HepG2 (cell line): ENCODE measurements around the gene HIGD1A. TPM values are rescaled to one million over a fixed set of nuclear protein-coding genes. Genes with fewer than 3 reads are reported as not detected.

Experiments
- ATAC-seq: fragments of 200-7000 bp; cut with Tn5 transposase; 3 replicates; pipeline ENCODE4 v1.9.1; 2020; ENCODE audit warnings: mild to moderate bottlenecking, moderate library complexity
- BruUV-seq: library from RNA; stranded (reverse); fragments of 400-500 nt; replicated peaks from 2 replicates; lab custom pipeline; 2021; lab: Mats Ljungman, UMichigan
- CTCF ChIA-PET: fragments of 300-600 bp; formaldehyde crosslinking; extraction: SDS; loops from one replicate; lab custom pipeline; 2021; ENCODE audit warnings: low total read pairs, inconsistent platforms, low intra/inter-chr PET ratio; lab: Yijun Ruan, JAX
- POLR2A ChIA-PET: fragments of 350-600 bp; sonication (Branson Sonifier 250); formaldehyde crosslinking; loops from one replicate; lab custom pipeline; 2020; ENCODE audit warnings: antibody characterized with exemption, inconsistent platforms; lab: Yijun Ruan, JAX
- DNase-seq: peaks from one replicate; pipeline ENCODE4 v3.0.0-alpha.2; 2015; ENCODE audit warnings: low spot score
- FAIRE-seq: peaks from 3 replicates; lab custom pipeline; 2011; peaks lifted over from hg19 to GRCh38; lab: Jason Lieb, UNC
- H2AFZ ChIP-seq: one replicate; pipeline ENCODE4 v1.6.1; 2011; ENCODE audit warnings: low read length, inconsistent platforms
- H3K27ac ChIP-seq: fragments of 300-600 bp; 3 replicates; pipeline ENCODE4 v1.8.0; 2011; ENCODE audit warnings: mixed run types, mild to moderate bottlenecking, mixed read lengths, low read length, inconsistent platforms; ENCODE audit not compliant: insufficient read depth; ENCODE audit errors: extremely low read length
- H3K27me3 ChIP-seq, 2 experiments: fragments of 200-600 bp in 1 of 2; 2 replicates in 1 of 2; 3 replicates in 1 of 2; pipeline versions ENCODE4 v1.6.0 to v1.8.0; 2011; ENCODE audit warnings: low read length in 2 of 2, mild to moderate bottlenecking in 2 of 2, moderate library complexity in 2 of 2, inconsistent platforms in 1 of 2; ENCODE audit not compliant: insufficient read depth in 2 of 2, control insufficient read depth in 1 of 2
- H3K36me3 ChIP-seq, 2 experiments: fragments of 200-600 bp in 1 of 2; replicated peaks in 1 of 2; 2 replicates in 1 of 2; 3 replicates in 1 of 2; pipeline versions ENCODE4 v1.5.1 to v1.8.0; 2011; ENCODE audit warnings: low read length in 2 of 2, inconsistent platforms in 1 of 2; ENCODE audit not compliant: insufficient read depth in 2 of 2, control insufficient read depth in 1 of 2
- H3K4me1 ChIP-seq: 2 replicates; pipeline ENCODE4 v1.5.1; 2012; ENCODE audit warnings: low read length, inconsistent platforms; ENCODE audit not compliant: insufficient read depth
- H3K4me2 ChIP-seq: 2 replicates; pipeline ENCODE4 v1.6.0; 2011; ENCODE audit warnings: low read depth, low read length, inconsistent platforms
- H3K4me3 ChIP-seq, 3 experiments: fragments of 200-600 bp in 1 of 3; sonication (generic), shearing (Covaris generic) in 1 of 3; replicated peaks in 1 of 3; 2 replicates each; pipeline ENCODE4 v1.5.1; 2011 to 2016; ENCODE audit warnings: low read length in 3 of 3, inconsistent platforms in 2 of 3, low read depth in 2 of 3, mild to moderate bottlenecking in 2 of 3, control low read depth in 1 of 3, mixed read lengths in 1 of 3; ENCODE audit not compliant: insufficient read depth in 1 of 3
- H3K79me2 ChIP-seq: one replicate; pipeline ENCODE4 v1.6.1; 2011; ENCODE audit warnings: low read length, inconsistent platforms; ENCODE audit not compliant: insufficient read depth
- H3K9ac ChIP-seq: 2 replicates; pipeline ENCODE4 v1.6.0; 2011; ENCODE audit warnings: mild to moderate bottlenecking, low read depth, low read length, inconsistent platforms; ENCODE audit not compliant: insufficient read depth
- H3K9me3 ChIP-seq: 2 replicates; pipeline ENCODE4 v1.5.1; 2012; ENCODE audit warnings: mild to moderate bottlenecking, low read length
- H4K20me1 ChIP-seq: 2 replicates; pipeline ENCODE4 v1.6.0; 2011; ENCODE audit warnings: inconsistent platforms, mild to moderate bottlenecking, low read length, moderate library complexity; ENCODE audit not compliant: insufficient read depth
- BCL6 ChIP-seq: IDR thresholded peaks from 2 replicates; pipeline ENCODE4 v1.6.1; 2016; ENCODE audit warnings: missing genetic modification reagents, missing compliant biosample characterization
- CERS6 ChIP-seq: sonication (generic); formaldehyde crosslinking; IDR thresholded peaks from 2 replicates; pipeline ENCODE4 v1.5.0; 2020; ENCODE audit warnings: missing genetic modification reagents
- CREM ChIP-seq, 2 experiments: sonication (generic) in 1 of 2; formaldehyde crosslinking in 1 of 2; IDR thresholded peaks; 2 replicates each; pipeline versions ENCODE4 v1.4.0 to v1.6.1; 2016 to 2020; ENCODE audit warnings: antibody characterized with exemption in 1 of 2, mild to moderate bottlenecking in 1 of 2, missing genetic modification reagents in 1 of 2
- HNF1B ChIP-seq: sonication (generic); formaldehyde crosslinking; IDR thresholded peaks from 2 replicates; pipeline ENCODE4 v1.5.1; 2020; ENCODE audit warnings: mild to moderate bottlenecking, moderate library complexity, missing genetic modification reagents
- IRF1 ChIP-seq: sonication (generic); formaldehyde crosslinking; IDR thresholded peaks from 2 replicates; pipeline ENCODE4 v1.4.0; 2020; ENCODE audit warnings: low read depth, mild to moderate bottlenecking, missing genetic modification reagents
- POLR2AphosphoS5 ChIP-seq: IDR thresholded peaks from 2 replicates; pipeline ENCODE4 v1.6.1; 2012; ENCODE audit warnings: low read depth, low read length
- RARG ChIP-seq: sonication (generic); formaldehyde crosslinking; IDR thresholded peaks from 2 replicates; pipeline ENCODE4 v1.4.0; 2020; ENCODE audit warnings: low read depth, mild to moderate bottlenecking, missing genetic modification reagents
- RFXANK ChIP-seq: IDR thresholded peaks from 2 replicates; pipeline ENCODE4 v1.6.1; 2016
- RXRA ChIP-seq: sonication (generic); formaldehyde crosslinking; IDR thresholded peaks from 2 replicates; pipeline ENCODE4 v1.5.1; 2020; ENCODE audit warnings: missing genetic modification reagents
- SOX13 ChIP-seq, 3 experiments: fragments of 450-650 bp in 1 of 3; sonication (generic) in 1 of 3; formaldehyde crosslinking in 1 of 3; IDR thresholded peaks in 2 of 3; conservative IDR thresholded peaks in 1 of 3; 2 replicates each; pipeline versions ENCODE4 v1.5.0 to v1.6.1; 2016 to 2020; ENCODE audit warnings: antibody characterized with exemption in 1 of 3, mild to moderate bottlenecking in 1 of 3, missing compliant biosample characterization in 1 of 3, missing genetic modification reagents in 1 of 3, moderate library complexity in 1 of 3
- TEAD3 ChIP-seq: optimal IDR thresholded peaks from 2 replicates; pipeline ENCODE3; 2016; ENCODE audit warnings: borderline replicate concordance
- TFDP2 ChIP-seq: sonication (generic); formaldehyde crosslinking; IDR thresholded peaks from 2 replicates; pipeline ENCODE4 v1.4.0; 2020; ENCODE audit warnings: missing genetic modification reagents
- TFE3 ChIP-seq: IDR thresholded peaks from 2 replicates; pipeline ENCODE4 v1.6.1; 2016
- ZNF383 ChIP-seq: sonication (generic); formaldehyde crosslinking; IDR thresholded peaks from 2 replicates; pipeline ENCODE4 v1.4.0; 2020; ENCODE audit warnings: missing genetic modification reagents, mild to moderate bottlenecking, borderline replicate concordance
- WGBS: methylation state at CpG from one replicate; pipeline ENCODE4 v1.1.6; 2017; ENCODE audit warnings: low lambda C conversion rate; 5-methylcytosine and 5-hydroxymethylcytosine counted together
- in situ Hi-C: cut with HindIII; loops from 2 replicates; pipeline ENCODE4 v1.10.0; 2017; ENCODE audit warnings: low pct_unique_long_range_greater_than_20kb; ENCODE audit not compliant: extremely low pct_ligation_motif_present
- intact Hi-C: fragments of 100-400 bp; cut with micrococcal nuclease; formaldehyde crosslinking; loops from one replicate; pipeline ENCODE4 v1.10.0; 2022; ENCODE audit not compliant: unreplicated experiment
- polyA plus RNA-seq, 8 experiments: library from polyadenylated mRNA; depleted of rRNA in 3 of 8; stranded (reverse) in 7 of 8; unstranded in 1 of 8; fragments of >200 nt; fragmentation: Illumina TruSeq in 4 of 8; extraction: Trizol in 4 of 8; gene quantifications; 2 replicates each; pipeline versions ENCODE4 v1.2.1 to v1.2.3, GENCODE V29; 2011 to 2016; ENCODE audit warnings: low read depth in 4 of 8, missing spikeins in 1 of 8, mixed read lengths in 1 of 8; ENCODE audit not compliant: insufficient read depth in 1 of 8
- total RNA-seq, 5 experiments: library from RNA; depleted of rRNA; stranded (reverse); fragments of >200 nt; fragmentation: Illumina TruSeq; extraction: Trizol; gene quantifications; 2 replicates each; pipeline ENCODE4 v1.2.3, GENCODE V29; 2016; ENCODE audit warnings: low read depth in 1 of 5

HIGD1A gene
- total and polyA plus RNA-seq, 2 of the 13 experiments (the other 11 are each of a cell fraction or from before 2014, with no cell fraction given): 222 to 253 TPM

GRCh38 chr3:42780892-42781700 is 23.2 kb downstream of the HIGD1A start (continued):
- 0 out of 2 replicates have a peak, but pooled peaks have one; percentile 38 for TF ChIP-seq TFE3 (CRISPR knock-in tag)
- TF ChIP-seq TEAD3: peak; percentile 42
- peak; percentile 51; the same call in 1 of the 2 replicates for TF ChIP-seq BCL6 (CRISPR knock-in tag)
- TF ChIP-seq RFXANK (CRISPR knock-in tag): no peak
- no peak for TF ChIP-seq CERS6
- TF ChIP-seq POLR2AphosphoS5: no peak

GRCh38 chr3:42780398-42780797 is 23.9 kb downstream of the HIGD1A start:
- no peak overlapping the region for H3K4me2 ChIP-seq
- CTCF ChIA-PET: interaction anchor here (1.1 to 4.0 kb wide), 5 partner anchors 36 to 101 kb away, joined by 3 to 76 read pairs (median 11); no protein-coding TSS in a partner anchor
- ATAC-seq (peak; percentile 17; the same call in 1 of the 3 replicates), FAIRE-seq (no peak), DNase-seq (no peak)
- 84% methylated on average over 3 of the region's 3 CpGs for WGBS
- no peaks in the 10 kb centered on the region for H3K27me3 ChIP-seq
- H2AFZ ChIP-seq: no peak overlapping the region
- in situ Hi-C loops: loop anchor here (5.0 kb wide), 2 partner anchors 57 to 97 kb away; partner anchors contain the start of gene CYP8B1
- peaks cover 16% of the 10 kb centered on the region for H3K4me1 ChIP-seq
- no peaks in the 10 kb centered on the region for H4K20me1 ChIP-seq
- POLR2A ChIA-PET: interaction anchor here (1.4 to 2.0 kb wide), 3 partner anchors 25 to 97 kb away, joined by 5 to 9 read pairs (median 8); partner anchors contain the start of gene HIGD1A
- H3K9ac ChIP-seq: no peak overlapping the region
- no peaks in the 10 kb centered on the region for H3K9me3 ChIP-seq
- H3K4me3 ChIP-seq: no peak overlapping the region
- intact Hi-C loops: loop anchor here (1.0 to 2.0 kb wide), 2 partner anchors 100 to 105 kb away; no protein-coding TSS in a partner anchor
- BruUV-seq: no TSS peak
- H3K36me3 ChIP-seq: peaks cover 6 to 14% of the 10 kb centered on the region in 2 experiments; a peak in 4 of 5 replicates
- peaks cover under 1% of the 10 kb centered on the region for H3K79me2 ChIP-seq
- H3K27ac ChIP-seq: no peak overlapping the region
- no peak for TF ChIP-seq IRF1 (CRISPR knock-in tag)
- no peak for TF ChIP-seq TFDP2 (CRISPR knock-in tag)
- TF ChIP-seq CREM (IDR thresholded peaks at IDR 0.05): no peak
- no peak for TF ChIP-seq CREM (CRISPR knock-in tag; IDR thresholded peaks at IDR 0.05)
- TF ChIP-seq RXRA (CRISPR knock-in tag): no peak
- no peak for TF ChIP-seq RARG (CRISPR knock-in tag)
- no peak for TF ChIP-seq HNF1B (CRISPR knock-in tag)
- TF ChIP-seq ZNF383 (CRISPR knock-in tag): no peak
- TF ChIP-seq SOX13 (IDR thresholded peaks at IDR 0.05): no peak
- TF ChIP-seq SOX13 (CRISPR knock-in tag; conservative IDR thresholded peaks at IDR 0.05 in 1 of 2, IDR thresholded peaks at IDR 0.05 in 1 of 2): no peak
- TF ChIP-seq TEAD3: no peak
